Gastrocnemius medialis (tissue), 4 donors: ENCODE results near the gene TET2. TPM values are rescaled to one million over a fixed set of nuclear protein-coding genes. Genes with fewer than 3 reads are reported as not detected.
A peak's percentile ranks its signal among the peaks of the same experiment; 100 is the strongest.

Experiments used
- ATAC-seq, 2 donors: fragments of 150-250 bp; one replicate each; pipeline ENCODE4 v1.9.1; 2016
- DNase-seq, 2 donors: peaks; one replicate each; pipeline ENCODE4 v3.0.0-alpha.2; 2019
- H3K27ac ChIP-seq, 4 donors: fragments of 200-600 bp; sonication (generic); 1 replicate in 1 of 4; 2 replicates in 3 of 4; pipeline ENCODE4 v1.5.1; 2016 to 2018; ENCODE audit warnings: mild to moderate bottlenecking in 2 of 4, moderate library complexity in 1 of 4
- H3K27me3 ChIP-seq, 3 donors: fragments of 200-600 bp; sonication (generic) in 2 of 3; 1 replicate in 1 of 3; 2 replicates in 2 of 3; pipeline versions ENCODE4 v1.5.1 to v1.6.0; 2016 to 2019; ENCODE audit warnings: mild to moderate bottlenecking in 1 of 3, moderate library complexity in 1 of 3
- H3K36me3 ChIP-seq, 2 donors: fragments of 200-600 bp; sonication (generic) in 1 of 2; one replicate each; pipeline ENCODE4 v1.5.1; 2017 to 2018
- H3K4me1 ChIP-seq, 2 donors: fragments of 200-600 bp; sonication (generic) in 1 of 2; one replicate each; pipeline ENCODE4 v1.5.1; 2016 to 2017; ENCODE audit warnings: mild to moderate bottlenecking in 2 of 2
- H3K4me3 ChIP-seq, 4 donors: fragments of 200-600 bp; sonication (generic) in 3 of 4; 1 replicate in 1 of 4; 2 replicates in 3 of 4; pipeline ENCODE4 v1.5.1; 2016 to 2019; ENCODE audit warnings: mild to moderate bottlenecking in 2 of 4
- H3K9me3 ChIP-seq, 3 donors: fragments of 200-600 bp; sonication (generic) in 2 of 3; 1 replicate in 1 of 3; 2 replicates in 2 of 3; pipeline ENCODE4 v1.5.1; 2016 to 2019
- CTCF ChIP-seq, 5 experiments: fragments of 450-650 bp in 3 of 5; fragments of 200-600 bp in 2 of 5; sonication (generic) in 2 of 5; IDR thresholded peaks in 4 of 5; conservative IDR thresholded peaks in 1 of 5; 1 replicate in 4 of 5; 2 replicates in 1 of 5; pipeline ENCODE4 v1.5.1; 2016 to 2019; ENCODE audit warnings: antibody characterized with exemption in 5 of 5, mild to moderate bottlenecking in 3 of 5, moderate library complexity in 3 of 5
- POLR2A ChIP-seq, 2 donors: fragments of 450-650 bp; IDR thresholded peaks; one replicate each; pipeline ENCODE4 v1.6.1; 2017; ENCODE audit warnings: antibody characterized with exemption in 2 of 2, mild to moderate bottlenecking in 2 of 2, moderate library complexity in 2 of 2
- in situ Hi-C, 4 donors: fragments of 200-750 bp; cut with MboI; loops; one replicate each; pipeline versions ENCODE4 v1.15.0 to v1.8.0; 2017; ENCODE audit warnings: low sequenced_read_pairs in 4 of 4
- intact Hi-C: fragments of 100-400 bp; cut with DNase I; formaldehyde crosslinking; loops from one replicate; pipeline ENCODE4 v1.15.1; 2023; ENCODE audit warnings: low total_unique reads
- total RNA-seq, 4 donors: library from RNA; depleted of rRNA; stranded (reverse); fragments of >200 nt; gene quantifications; one replicate each; pipeline versions ENCODE4 v1.1.0 to v1.2.3, GENCODE V29; 2016

TET2 gene
- total RNA-seq: 10 to 100 TPM; 12.9 to 18.0 (median 16.4) TPM

GRCh38 chr4:105146276-105147015, at the start of gene TET2:
Gene TET2, plus strand, starts transcription at chr4:105146876. Its CDS starts 87,067 bp downstream, at chr4:105233943.
- TF ChIP-seq POLR2A (IDR thresholded peaks at IDR 0.05): peak; percentile 77 to 85
- peak in 2 of 5 experiments; percentile 13 to 21 for TF ChIP-seq CTCF (IDR thresholded peaks at IDR 0.05 in 4 of 5, conservative IDR thresholded peaks at IDR 0.05 in 1 of 5)
- intact Hi-C loops: loop anchor here (2.0 to 5.0 kb wide), 3 partner anchors 41 to 562 kb away; partner anchors contain the start of genes GSTCD and INTS12
- H3K27ac ChIP-seq: peak within 1 kb of the TSS; percentile 86 to 91 (median 88)
- DNase-seq: peak; percentile 54 to 70
- H3K9me3 ChIP-seq: no peaks in the 10 kb centered on the region
- ATAC-seq: peak; percentile 69 to 75
- in situ Hi-C loops: loop anchor here in 3 of 4 donors (5.0 to 25.0 kb wide), 2 partner anchors 326 to 566 kb away; partner anchors contain the start of genes GSTCD (in 2 of the 3), INTS12 (in 2 of the 3) and PPA2 (in 1 of the 3)
- H3K27me3 ChIP-seq: no peaks in the 10 kb centered on the region
- H3K36me3 ChIP-seq: no peaks in the 10 kb centered on the region
- peaks cover 28 to 30% of the 10 kb centered on the region in 2 donors for H3K4me1 ChIP-seq
- peak within 1 kb of the TSS; percentile 76 to 93 (median 84) for H3K4me3 ChIP-seq

- intact Hi-C loops: no loop called here
- no peak for TF ChIP-seq CTCF (IDR thresholded peaks at IDR 0.05 in 4 of 5, conservative IDR thresholded peaks at IDR 0.05 in 1 of 5)
- no peak for TF ChIP-seq POLR2A (IDR thresholded peaks at IDR 0.05)
- no peaks in the 10 kb centered on the region for H3K27me3 ChIP-seq
These were observed 44.7 kb upstream of the TET2 start for GRCh38 chr4:105102016-105102415.

GRCh38 chr4:105106426-105106825, 40.2 kb upstream of the TET2 start:
- intact Hi-C loops (no loop called here), in situ Hi-C loops (no loop called here)
- Histone ChIP-seq H3K27ac (peak overlapping the region in 3 of 4 donors; percentile 27 to 69 (median 33)), H3K36me3 (no peaks in the 10 kb centered on the region), H3K4me1 (peaks cover 8 to 13% of the 10 kb centered on the region in 2 donors), H3K4me3 (no peak overlapping the region), H3K9me3 (no peaks in the 10 kb centered on the region), H3K27me3 (no peaks in the 10 kb centered on the region)
- TF ChIP-seq CTCF (IDR thresholded peaks at IDR 0.05 in 4 of 5, conservative IDR thresholded peaks at IDR 0.05 in 1 of 5) (no peak), POLR2A (IDR thresholded peaks at IDR 0.05) (no peak)
- DNase-seq (peak in 1 of 2 donors; percentile 3), ATAC-seq (peak; percentile 78 to 83)

More at GRCh38 chr4:105102016-105102415, 44.7 kb upstream of the TET2 start:
- in situ Hi-C loops: no loop called here
- Histone ChIP-seq H3K4me3 (no peak overlapping the region), H3K9me3 (no peaks in the 10 kb centered on the region), H3K4me1 (peaks cover 8 to 11% of the 10 kb centered on the region in 2 donors), H3K36me3 (no peaks in the 10 kb centered on the region), H3K27ac (no peak overlapping the region)
- no peak for ATAC-seq
- no peak for DNase-seq

- intact Hi-C loops (no loop called here), in situ Hi-C loops (no loop called here)
- no peak for DNase-seq
- ATAC-seq: peak; percentile 27 to 34
- H3K27ac ChIP-seq: peak overlapping the region in 2 of 4 donors; percentile 27 to 69
- H3K4me3 ChIP-seq: no peak overlapping the region
- no peaks in the 10 kb centered on the region for H3K27me3 ChIP-seq
- H3K9me3 ChIP-seq: no peaks in the 10 kb centered on the region
- no peaks in the 10 kb centered on the region for H3K36me3 ChIP-seq
- H3K4me1 ChIP-seq: peaks cover 8 to 13% of the 10 kb centered on the region in 2 donors
- TF ChIP-seq POLR2A (IDR thresholded peaks at IDR 0.05) (no peak), CTCF (IDR thresholded peaks at IDR 0.05 in 4 of 5, conservative IDR thresholded peaks at IDR 0.05 in 1 of 5) (no peak)
These were observed 39.4 kb upstream of the TET2 start for GRCh38 chr4:105107095-105107856.
